HCT116 (cell line): ENCODE results near the gene FMO5. TPM values are rescaled to one million over a fixed set of nuclear protein-coding genes. Genes with fewer than 3 reads are reported as not detected.
"Not testable (repeated sequence)": the region's sequence is repeated elsewhere in the genome, so short reads cannot be mapped to it uniquely, and the experiment has no call there.

Experiments
- ATAC-seq: fragments of 200-7000 bp; cut with Tn5 transposase; 2 replicates; pipeline ENCODE4 v1.9.1; 2020; ENCODE audit warnings: mild to moderate bottlenecking, moderate library complexity
- BruUV-seq: library from RNA; stranded (reverse); fragments of 400-500 nt; replicated peaks from 2 replicates; lab custom pipeline; 2021; lab: Mats Ljungman, UMichigan
- CTCF ChIA-PET: fragments of 300-600 bp; sonication (Branson Sonifier 250); formaldehyde crosslinking; loops from one replicate; lab custom pipeline; 2021; ENCODE audit warnings: antibody characterized with exemption; lab: Charles Lee
- POLR2A ChIA-PET: fragments of 300-600, 350-600 bp; sonication (Branson Sonifier 250); formaldehyde crosslinking; loops from one replicate; lab custom pipeline; 2021; ENCODE audit warnings: antibody characterized with exemption; lab: Charles Lee
- RAD21 ChIA-PET, 2 experiments: fragments of 300-600 bp; sonication (Branson Sonifier 250); formaldehyde crosslinking; loops; one replicate each; lab custom pipeline; 2023; ENCODE audit warnings: low total read pairs in 2 of 2; ENCODE audit not compliant: uncharacterized antibody in 2 of 2, unreplicated experiment in 2 of 2, low non-redundant PET in 1 of 2; lab: Charles Lee
- DNase-seq: peaks from one replicate; pipeline ENCODE4 v3.0.0-alpha.2; 2010; ENCODE audit warnings: low read depth, low spot score
- H2AFZ ChIP-seq: fragments of 200-600 bp; shearing (Covaris generic), sonication (generic); 2 replicates; pipeline ENCODE4 v1.6.1; 2017; ENCODE audit warnings: low read depth, mixed run types, mixed read lengths, antibody characterized with exemption, low read length; ENCODE audit not compliant: poor library complexity, severe bottlenecking
- H3K27ac ChIP-seq: 2 replicates; pipeline ENCODE4 v1.5.1; 2012; ENCODE audit warnings: low read depth, low read length
- H3K27me3 ChIP-seq: fragments of 200-600 bp; sonication (generic); 2 replicates; pipeline ENCODE4 v1.6.1; 2016; ENCODE audit warnings: mixed run types, low read length, mixed read lengths; ENCODE audit not compliant: insufficient read depth
- H3K36me3 ChIP-seq, 2 experiments: fragments of 200-500 bp in 1 of 2; fragments of 200-600 bp in 1 of 2; sonication (Bioruptor generic) in 1 of 2; sonication (generic) in 1 of 2; 2 replicates each; pipeline versions ENCODE4 v1.5.1 to v1.6.1; 2014 to 2016; ENCODE audit warnings: low read length in 2 of 2, inconsistent platforms in 1 of 2, mixed read lengths in 1 of 2, mixed run types in 1 of 2; ENCODE audit not compliant: insufficient read depth in 2 of 2, control insufficient read depth in 1 of 2
- H3K4me1 ChIP-seq, 2 experiments: fragments of 200-600 bp in 1 of 2; sonication (generic) in 1 of 2; 2 replicates each; pipeline versions ENCODE4 v1.5.1 to v1.6.1; 2012 to 2017; ENCODE audit warnings: low read length in 2 of 2, inconsistent platforms in 1 of 2, mild to moderate bottlenecking in 1 of 2, mixed read lengths in 1 of 2, mixed run types in 1 of 2, moderate library complexity in 1 of 2; ENCODE audit not compliant: insufficient read depth in 2 of 2, control insufficient read depth in 1 of 2
- H3K4me2 ChIP-seq: fragments of 200-600 bp; sonication (generic); 2 replicates; pipeline ENCODE4 v1.6.1; 2017; ENCODE audit warnings: mixed run types, low read length, mixed read lengths
- H3K4me3 ChIP-seq, 2 experiments: fragments of 200-600 bp in 1 of 2; sonication (generic) in 1 of 2; replicated peaks in 1 of 2; 2 replicates each; pipeline ENCODE4 v1.5.1; 2011 to 2016; ENCODE audit warnings: low read length in 2 of 2, control low read depth in 1 of 2, low read depth in 1 of 2, mild to moderate bottlenecking in 1 of 2, mixed read lengths in 1 of 2, mixed run types in 1 of 2
- H3K79me2 ChIP-seq: fragments of 200-600 bp; sonication (generic); 2 replicates; pipeline ENCODE4 v1.6.1; 2017; ENCODE audit warnings: mild to moderate bottlenecking, mixed run types, low read length, moderate library complexity, mixed read lengths; ENCODE audit not compliant: insufficient read depth
- H3K9ac ChIP-seq: fragments of 200-600 bp; sonication (generic); 2 replicates; pipeline ENCODE4 v1.6.1; 2016; ENCODE audit warnings: low read length, mixed read lengths
- H3K9me2 ChIP-seq: fragments of 200-600 bp; sonication (generic), shearing (Covaris generic); 2 replicates; pipeline ENCODE4 v1.6.1; 2017; ENCODE audit warnings: mixed run types, mild to moderate bottlenecking, moderate library complexity; ENCODE audit not compliant: insufficient read depth
- H3K9me3 ChIP-seq, 2 experiments: fragments of 200-500 bp in 1 of 2; fragments of 200-600 bp in 1 of 2; sonication (Bioruptor generic) in 1 of 2; sonication (generic) in 1 of 2; 2 replicates each; pipeline ENCODE4 v1.6.1; 2014 to 2017; ENCODE audit warnings: low read length in 2 of 2, mixed read lengths in 2 of 2, inconsistent platforms in 1 of 2, low read depth in 1 of 2, mild to moderate bottlenecking in 1 of 2, mixed run types in 1 of 2, moderate library complexity in 1 of 2; ENCODE audit not compliant: control insufficient read depth in 1 of 2, insufficient read depth in 1 of 2
- H4K20me1 ChIP-seq: fragments of 200-600 bp; sonication (generic), shearing (Covaris generic); 2 replicates; pipeline ENCODE4 v1.6.1; 2017; ENCODE audit warnings: mixed run types, mild to moderate bottlenecking, moderate library complexity; ENCODE audit not compliant: insufficient read depth
- CBX3 ChIP-seq: IDR thresholded peaks from 2 replicates; pipeline ENCODE4 v1.6.1; 2012; ENCODE audit warnings: low read depth
- EGR1 ChIP-seq: IDR thresholded peaks from 2 replicates; pipeline ENCODE4 v1.6.1; 2012; ENCODE audit warnings: low read depth
- ELF1 ChIP-seq: IDR thresholded peaks from 2 replicates; pipeline ENCODE4 v1.6.1; 2012; ENCODE audit warnings: low read depth, borderline replicate concordance
- EZH2phosphoT487 ChIP-seq: fragments of 200-600 bp; IDR thresholded peaks from 2 replicates; pipeline ENCODE4 v1.6.1; 2018; ENCODE audit warnings: antibody characterized with exemption, borderline replicate concordance
- FOSL1 ChIP-seq: IDR thresholded peaks from 2 replicates; pipeline ENCODE4 v1.6.1; 2012; ENCODE audit warnings: low read depth
- JUND ChIP-seq: IDR thresholded peaks from 2 replicates; pipeline ENCODE4 v1.6.1; 2012
- MAX ChIP-seq: IDR thresholded peaks from 2 replicates; pipeline ENCODE4 v1.6.1; 2012
- RAD21 ChIP-seq: IDR thresholded peaks from 2 replicates; pipeline ENCODE4 v1.6.1; 2012; ENCODE audit warnings: low read depth, mild to moderate bottlenecking
- TCF7L2 ChIP-seq: IDR thresholded peaks from 2 replicates; pipeline ENCODE4 v1.7.0; 2011; ENCODE audit warnings: borderline replicate concordance, inconsistent platforms; ENCODE audit not compliant: insufficient read depth, insufficient read length; ENCODE audit errors: extremely low read depth
- ZFX ChIP-seq: fragments of 450-650 bp; IDR thresholded peaks from 2 replicates; pipeline ENCODE4 v1.6.1; 2017
- ZNF274 ChIP-seq: fragments of 200-500 bp; sonication (Bioruptor generic); IDR thresholded peaks from 2 replicates; pipeline ENCODE4 v1.6.1; 2014; ENCODE audit warnings: mild to moderate bottlenecking, low read depth, low read length, inconsistent platforms
- intact Hi-C: fragments of 100-400 bp; cut with micrococcal nuclease; formaldehyde crosslinking; loops from 2 replicates; pipeline ENCODE4 v1.10.0; 2022
- total RNA-seq: library from RNA; stranded (reverse); gene quantifications from one replicate; pipeline ENCODE4 v1.2.1, GENCODE V29; 2021; ENCODE audit not compliant: unreplicated experiment
- TF ChIP-seq, protein P1 (sequence below): IDR thresholded peaks from 2 replicates; pipeline ENCODE4 v1.6.1; 2012
- TF ChIP-seq, protein P2 (sequence below): IDR thresholded peaks from 2 replicates; pipeline ENCODE4 v1.6.1; 2011; ENCODE audit warnings: mild to moderate bottlenecking, low read length, moderate library complexity; ENCODE audit not compliant: insufficient replicate concordance; ENCODE audit errors: extremely low read depth

FMO5 gene
- total RNA-seq, 1 experiment from 2014 or later = 0.27 TPM

DNA sequence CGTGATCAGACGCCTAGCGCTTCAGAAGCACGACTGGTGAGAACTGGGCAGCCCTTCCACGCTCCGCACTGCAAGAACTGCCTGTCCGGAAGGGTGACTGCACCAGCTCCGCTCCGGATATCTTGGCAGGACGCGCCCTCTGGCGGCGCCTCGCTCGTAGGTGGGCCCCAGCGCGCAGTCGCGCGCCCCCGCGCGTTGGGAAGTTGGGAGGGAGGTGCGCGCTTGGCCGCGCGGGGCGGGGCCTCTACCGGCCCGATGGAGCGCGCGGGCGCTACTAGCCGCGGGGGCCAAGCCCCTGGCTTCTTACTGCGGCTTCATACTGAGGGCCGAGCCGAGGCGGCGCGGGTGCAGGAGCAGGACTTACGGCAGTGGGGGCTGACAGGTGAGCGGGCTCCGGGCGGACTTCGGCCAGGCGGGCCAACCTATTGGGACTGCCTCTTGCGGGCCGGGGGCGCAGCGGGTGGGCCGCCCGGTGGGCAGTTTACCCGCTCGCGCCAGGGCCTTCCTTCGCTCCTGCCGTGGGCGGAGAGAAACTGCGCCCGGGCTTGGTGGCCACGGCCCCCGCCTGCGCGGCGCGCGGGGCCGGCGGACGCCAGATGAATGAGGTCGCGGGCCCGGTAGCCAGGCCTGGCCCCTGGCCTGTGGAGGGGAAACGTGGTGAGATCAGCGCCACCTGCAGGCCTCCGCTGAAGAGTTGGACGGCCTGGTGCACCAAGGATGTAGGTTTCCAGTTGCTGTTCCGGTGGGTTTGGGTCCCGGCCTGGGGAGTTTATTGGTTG, 17.5 kb upstream of the FMO5 start, which contains the start of gene CHD1L (continued):
- no peak for TF ChIP-seq ZNF274
- no peak for TF ChIP-seq ELF1
- TF ChIP-seq, protein P1, sequence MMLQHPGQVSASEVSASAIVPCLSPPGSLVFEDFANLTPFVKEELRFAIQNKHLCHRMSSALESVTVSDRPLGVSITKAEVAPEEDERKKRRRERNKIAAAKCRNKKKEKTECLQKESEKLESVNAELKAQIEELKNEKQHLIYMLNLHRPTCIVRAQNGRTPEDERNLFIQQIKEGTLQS = no peak
- peak; percentile 97 for TF ChIP-seq EGR1

- ChIA-PET CTCF (interaction anchor here (0.6 to 1.9 kb wide), 8 partner anchors 11 to 200 kb away, joined by 3 to 16 read pairs (median 4); no protein-coding TSS in a partner anchor), RAD21 (no interaction called here)
- peaks cover 41% of the 10 kb centered on the region for H3K79me2 ChIP-seq
- TF ChIP-seq FOSL1 (no peak), RAD21 (no peak), ZFX (no peak), ELF1 (no peak), MAX (no peak), CBX3 (no peak), TCF7L2 (no peak), JUND (no peak), EZH2phosphoT487 (no peak), EGR1 (no peak)
- TF ChIP-seq, protein P2, sequence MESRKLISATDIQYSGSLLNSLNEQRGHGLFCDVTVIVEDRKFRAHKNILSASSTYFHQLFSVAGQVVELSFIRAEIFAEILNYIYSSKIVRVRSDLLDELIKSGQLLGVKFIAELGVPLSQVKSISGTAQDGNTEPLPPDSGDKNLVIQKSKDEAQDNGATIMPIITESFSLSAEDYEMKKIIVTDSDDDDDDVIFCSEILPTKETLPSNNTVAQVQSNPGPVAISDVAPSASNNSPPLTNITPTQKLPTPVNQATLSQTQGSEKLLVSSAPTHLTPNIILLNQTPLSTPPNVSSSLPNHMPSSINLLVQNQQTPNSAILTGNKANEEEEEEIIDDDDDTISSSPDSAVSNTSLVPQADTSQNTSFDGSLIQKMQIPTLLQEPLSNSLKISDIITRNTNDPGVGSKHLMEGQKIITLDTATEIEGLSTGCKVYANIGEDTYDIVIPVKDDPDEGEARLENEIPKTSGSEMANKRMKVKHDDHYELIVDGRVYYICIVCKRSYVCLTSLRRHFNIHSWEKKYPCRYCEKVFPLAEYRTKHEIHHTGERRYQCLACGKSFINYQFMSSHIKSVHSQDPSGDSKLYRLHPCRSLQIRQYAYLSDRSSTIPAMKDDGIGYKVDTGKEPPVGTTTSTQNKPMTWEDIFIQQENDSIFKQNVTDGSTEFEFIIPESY = no peak
- TF ChIP-seq, all 23 proteins: peak for 0
- intact Hi-C loops = loop anchor here (1.0 kb wide), 1 partner anchor 70 kb away; the partner anchor contains the start of gene PRKAB2
- peak overlapping the region; percentile 87 for H3K9ac ChIP-seq
- peaks cover 7% of the 10 kb centered on the region; the same call in 1 of the 2 replicates for H4K20me1 ChIP-seq
- ATAC-seq (no peak), DNase-seq (no peak)
- H3K4me3 ChIP-seq = peak overlapping the region; percentile 34 to 88
- H3K4me1 ChIP-seq = peaks cover 8 to 29% of the 10 kb centered on the region in 2 experiments; a peak in 3 of 4 replicates
- no peaks in the 10 kb centered on the region for H3K9me2 ChIP-seq
- no peaks in the 10 kb centered on the region; a peak in 1 of 4 replicates for H3K9me3 ChIP-seq
- POLR2A ChIA-PET = interaction anchor here (1.0 kb wide), 1 partner anchor 75 kb away, joined by 4 read pairs; no protein-coding TSS in a partner anchor
- H3K36me3 ChIP-seq = no peaks in the 10 kb centered on the region
- BruUV-seq = TSS peak; percentile 86
- H2AFZ ChIP-seq = peak overlapping the region; percentile 93
- H3K27me3 ChIP-seq = no peaks in the 10 kb centered on the region
- H3K27ac ChIP-seq = peak overlapping the region; percentile 40; the same call in 1 of the 2 replicates
- peak overlapping the region; percentile 90 for H3K4me2 ChIP-seq
Measured at GRCh38 chr1:147241934-147242448, 16.9 kb upstream of the FMO5 start.

DNA sequence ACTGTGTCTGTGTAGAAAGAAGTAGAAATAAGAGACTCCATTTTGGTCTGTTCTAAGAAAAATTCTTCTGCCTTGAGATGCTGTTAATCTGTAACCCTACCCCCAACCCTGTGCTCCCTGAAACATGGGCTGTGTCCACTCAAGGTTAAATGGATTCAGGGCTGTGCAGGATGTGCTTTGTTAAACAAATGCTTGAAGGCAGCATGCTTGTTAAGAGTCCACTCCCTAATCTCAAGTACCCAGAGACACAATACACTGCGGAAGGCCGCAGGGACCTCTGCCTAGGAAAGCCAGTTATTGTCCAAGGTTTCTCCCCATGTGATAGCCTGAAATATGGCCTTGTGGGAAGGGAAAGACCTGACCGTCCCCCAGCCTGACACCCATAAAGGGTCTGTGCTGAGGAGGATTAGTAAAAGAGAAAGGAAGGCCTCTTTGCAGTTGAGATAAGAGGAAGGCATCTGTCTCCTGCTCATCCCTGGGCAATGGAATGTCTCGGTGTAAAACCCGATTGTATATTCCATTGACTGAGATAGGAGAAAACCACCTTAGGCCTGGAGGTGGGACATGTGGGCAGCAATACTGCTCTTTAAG, 15.1 kb upstream of the FMO5 start:
- H3K4me2 ChIP-seq, H3K4me3 ChIP-seq, H3K36me3 ChIP-seq, POLR2A ChIA-PET, DNase-seq, H3K27me3 ChIP-seq, H3K9me2 ChIP-seq, H3K9me3 ChIP-seq, CTCF ChIA-PET, ATAC-seq, RAD21 ChIA-PET, BruUV-seq, H3K27ac ChIP-seq, intact Hi-C loops, H2AFZ ChIP-seq, H3K9ac ChIP-seq, H4K20me1 ChIP-seq: not testable (repeated sequence)
- peaks cover 23% of the 10 kb centered on the region for H3K79me2 ChIP-seq
- H3K4me1 ChIP-seq = peaks cover 8 to 13% of the 10 kb centered on the region in 2 experiments; a peak in 3 of 4 replicates
